ENCODE measurements around the gene C19orf12. TPM values are rescaled to one million over a fixed set of nuclear protein-coding genes. Genes with fewer than 3 reads are reported as not detected.

The C19orf12 gene
- total RNA-seq, 1 experiment from 2014 or later, result 10.0 TPM

DNA sequence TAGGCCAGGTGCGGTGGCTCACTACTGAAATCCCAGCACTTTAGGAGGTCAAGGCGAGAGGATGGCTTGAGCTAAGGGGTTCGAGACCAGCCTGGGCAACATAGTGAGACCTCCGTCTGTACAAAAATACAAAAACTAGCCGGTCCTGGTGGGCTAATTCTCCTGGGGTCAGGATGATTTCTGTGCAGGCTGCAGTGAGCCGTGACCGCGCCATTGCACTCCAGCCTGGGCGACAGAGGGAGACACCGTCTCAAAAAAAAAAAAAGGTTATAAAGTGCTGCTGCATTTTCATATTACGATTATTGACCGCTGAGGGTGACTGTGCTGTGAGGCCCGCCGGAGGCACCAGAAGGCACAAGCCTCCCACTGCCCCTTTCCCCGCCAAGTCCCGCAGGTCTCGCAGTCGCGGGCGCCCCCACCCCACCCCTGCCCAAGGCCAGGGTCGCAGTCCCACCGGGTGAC lies 50.3 kb downstream of the C19orf12 start:
- no peaks in the 10 kb centered on the region for H4K20me1 ChIP-seq (ENCODE audit: insufficient read depth)
- peak overlapping the region; percentile 91 for H3K4me2 ChIP-seq (ENCODE audit: low read length)
- BruUV-seq (replicated peaks), result TSS peak; percentile 64
- H3K27me3 ChIP-seq (ENCODE audit: insufficient read depth, low read length), result no peaks in the 10 kb centered on the region
- H3K79me2 ChIP-seq (ENCODE audit: insufficient read depth, low read length), result peaks cover 3% of the 10 kb centered on the region; the same call in 1 of the 2 replicates
- DNase-seq (ENCODE audit: low read depth, low spot score), result no peak
- H3K4me1 ChIP-seq (ENCODE audit: control insufficient read depth in 1 of 2, insufficient read depth in 2 of 2, low read length in 2 of 2), result peaks cover 35 to 53% of the 10 kb centered on the region in 2 experiments
- H3K36me3 ChIP-seq (ENCODE audit: control insufficient read depth in 1 of 2, insufficient read depth in 2 of 2, low read length in 2 of 2), result no peaks in the 10 kb centered on the region
- peak; percentile 49 for ATAC-seq
- peak overlapping the region; percentile 30; the same call in 1 of the 2 replicates for H3K27ac ChIP-seq (ENCODE audit: low read depth, low read length)
- no peak for TF ChIP-seq MAX (IDR thresholded peaks at IDR 0.05)
- TF ChIP-seq FOSL1 (IDR thresholded peaks at IDR 0.05; ENCODE audit: low read depth), result no peak
- TF ChIP-seq TCF7L2 (IDR thresholded peaks at IDR 0.05; ENCODE audit: borderline replicate concordance, extremely low read depth, insufficient read depth, insufficient read length), result no peak
- TF ChIP-seq, protein P1, sequence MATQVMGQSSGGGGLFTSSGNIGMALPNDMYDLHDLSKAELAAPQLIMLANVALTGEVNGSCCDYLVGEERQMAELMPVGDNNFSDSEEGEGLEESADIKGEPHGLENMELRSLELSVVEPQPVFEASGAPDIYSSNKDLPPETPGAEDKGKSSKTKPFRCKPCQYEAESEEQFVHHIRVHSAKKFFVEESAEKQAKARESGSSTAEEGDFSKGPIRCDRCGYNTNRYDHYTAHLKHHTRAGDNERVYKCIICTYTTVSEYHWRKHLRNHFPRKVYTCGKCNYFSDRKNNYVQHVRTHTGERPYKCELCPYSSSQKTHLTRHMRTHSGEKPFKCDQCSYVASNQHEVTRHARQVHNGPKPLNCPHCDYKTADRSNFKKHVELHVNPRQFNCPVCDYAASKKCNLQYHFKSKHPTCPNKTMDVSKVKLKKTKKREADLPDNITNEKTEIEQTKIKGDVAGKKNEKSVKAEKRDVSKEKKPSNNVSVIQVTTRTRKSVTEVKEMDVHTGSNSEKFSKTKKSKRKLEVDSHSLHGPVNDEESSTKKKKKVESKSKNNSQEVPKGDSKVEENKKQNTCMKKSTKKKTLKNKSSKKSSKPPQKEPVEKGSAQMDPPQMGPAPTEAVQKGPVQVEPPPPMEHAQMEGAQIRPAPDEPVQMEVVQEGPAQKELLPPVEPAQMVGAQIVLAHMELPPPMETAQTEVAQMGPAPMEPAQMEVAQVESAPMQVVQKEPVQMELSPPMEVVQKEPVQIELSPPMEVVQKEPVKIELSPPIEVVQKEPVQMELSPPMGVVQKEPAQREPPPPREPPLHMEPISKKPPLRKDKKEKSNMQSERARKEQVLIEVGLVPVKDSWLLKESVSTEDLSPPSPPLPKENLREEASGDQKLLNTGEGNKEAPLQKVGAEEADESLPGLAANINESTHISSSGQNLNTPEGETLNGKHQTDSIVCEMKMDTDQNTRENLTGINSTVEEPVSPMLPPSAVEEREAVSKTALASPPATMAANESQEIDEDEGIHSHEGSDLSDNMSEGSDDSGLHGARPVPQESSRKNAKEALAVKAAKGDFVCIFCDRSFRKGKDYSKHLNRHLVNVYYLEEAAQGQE (IDR thresholded peaks at IDR 0.05; ENCODE audit: low read depth), result no peak
- TF ChIP-seq RAD21 (IDR thresholded peaks at IDR 0.05; ENCODE audit: low read depth), result no peak
- TF ChIP-seq, protein P2, sequence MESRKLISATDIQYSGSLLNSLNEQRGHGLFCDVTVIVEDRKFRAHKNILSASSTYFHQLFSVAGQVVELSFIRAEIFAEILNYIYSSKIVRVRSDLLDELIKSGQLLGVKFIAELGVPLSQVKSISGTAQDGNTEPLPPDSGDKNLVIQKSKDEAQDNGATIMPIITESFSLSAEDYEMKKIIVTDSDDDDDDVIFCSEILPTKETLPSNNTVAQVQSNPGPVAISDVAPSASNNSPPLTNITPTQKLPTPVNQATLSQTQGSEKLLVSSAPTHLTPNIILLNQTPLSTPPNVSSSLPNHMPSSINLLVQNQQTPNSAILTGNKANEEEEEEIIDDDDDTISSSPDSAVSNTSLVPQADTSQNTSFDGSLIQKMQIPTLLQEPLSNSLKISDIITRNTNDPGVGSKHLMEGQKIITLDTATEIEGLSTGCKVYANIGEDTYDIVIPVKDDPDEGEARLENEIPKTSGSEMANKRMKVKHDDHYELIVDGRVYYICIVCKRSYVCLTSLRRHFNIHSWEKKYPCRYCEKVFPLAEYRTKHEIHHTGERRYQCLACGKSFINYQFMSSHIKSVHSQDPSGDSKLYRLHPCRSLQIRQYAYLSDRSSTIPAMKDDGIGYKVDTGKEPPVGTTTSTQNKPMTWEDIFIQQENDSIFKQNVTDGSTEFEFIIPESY (IDR thresholded peaks at IDR 0.05; ENCODE audit: extremely low read depth, insufficient replicate concordance, low read length), result no peak
- RAD21 ChIA-PET (ENCODE audit: low non-redundant PET in 1 of 2, low total read pairs in 2 of 2, uncharacterized antibody in 2 of 2, unreplicated experiment in 2 of 2), result no interaction called here
- H3K4me3 ChIP-seq (replicated peaks in 1 of 2; ENCODE audit: low read depth in 1 of 2, low read length in 2 of 2), result peak overlapping the region; percentile 48 to 94
- no peaks in the 10 kb centered on the region for H3K9me3 ChIP-seq (ENCODE audit: control insufficient read depth in 1 of 2, insufficient read depth in 1 of 2, low read depth in 1 of 2, low read length in 2 of 2)
- H3K9ac ChIP-seq (ENCODE audit: low read length), result peak overlapping the region; percentile 83
- POLR2A ChIA-PET, result interaction anchor here (1.3 kb wide), 1 partner anchor 20 kb away, joined by 3 read pairs; no protein-coding TSS in a partner anchor
- no peaks in the 10 kb centered on the region for H3K9me2 ChIP-seq (ENCODE audit: insufficient read depth)
- CTCF ChIA-PET, result interaction anchor here (0.8 to 2.5 kb wide), 4 partner anchors 52 to 177 kb away, joined by 3 to 10 read pairs (median 6); no protein-coding TSS in a partner anchor
- intact Hi-C loops (cut with micrococcal nuclease), result loop anchor here (5.0 kb wide), 1 partner anchor 52 kb away; no protein-coding TSS in a partner anchor
- peak overlapping the region; percentile 52 for H2AFZ ChIP-seq (ENCODE audit: low read depth, low read length, poor library complexity, severe bottlenecking)

Data from HCT116 (cell line).